Esophagus mucosa (tissue), 1 donor: ENCODE measurements around the gene ZFP91. TPM values are rescaled to one million over a fixed set of nuclear protein-coding genes. Genes with fewer than 3 reads are reported as not detected.

Source experiments
- ATAC-seq: fragments of 200-7000 bp; cut with Tn5 transposase; one replicate; pipeline ENCODE4 v1.9.1; 2020
- total RNA-seq: library from RNA; stranded (reverse); gene quantifications from one replicate; pipeline ENCODE4 v1.2.4, GENCODE V29; 2023
- donor health status: DM: yes; HTN: yes; CAD: no.

Gene ZFP91
- total RNA-seq, 1 donor from 2014 or later, result 33.8 TPM

GRCh38 chr11:58632510-58632909, 53.6 kb downstream of the ZFP91 start:
- no peak for ATAC-seq

GRCh38 chr11:58636587-58636986, 57.7 kb downstream of the ZFP91 start:
- no peak for ATAC-seq

GRCh38 chr11:58637371-58637770, 58.5 kb downstream of the ZFP91 start:
- peak; percentile 22 for ATAC-seq

- ATAC-seq, result no peak
Measured at GRCh38 chr11:58639103-58639502, 60.2 kb downstream of the ZFP91 start.

GRCh38 chr11:58639669-58640068, 60.8 kb downstream of the ZFP91 start:
- ATAC-seq, result no peak

GRCh38 chr11:58640386-58641023, 61.6 kb downstream of the ZFP91 start:
- ATAC-seq, result no peak

- no peak for ATAC-seq
Measured at GRCh38 chr11:58641341-58641740, 62.5 kb downstream of the ZFP91 start.

- ATAC-seq, result peak; percentile 17
Measured at GRCh38 chr11:58641803-58642581, 63.1 kb downstream of the ZFP91 start.

GRCh38 chr11:58645854-58646253, 67.0 kb downstream of the ZFP91 start:
- ATAC-seq, result no peak

GRCh38 chr11:58647141-58647699, 68.4 kb downstream of the ZFP91 start:
- ATAC-seq, result no peak

GRCh38 chr11:58647866-58648265, 69.0 kb downstream of the ZFP91 start:
- ATAC-seq, result no peak

- ATAC-seq, result no peak
Measured at GRCh38 chr11:58649623-58650022, 70.8 kb downstream of the ZFP91 start.

- ATAC-seq, result no peak
Measured at GRCh38 chr11:58650496-58650895, 71.6 kb downstream of the ZFP91 start.

GRCh38 chr11:58652726-58653280, 73.9 kb downstream of the ZFP91 start:
- ATAC-seq, result peak; percentile 60

- peak; percentile 88 for ATAC-seq
Measured at GRCh38 chr11:58654079-58654907, 75.4 kb downstream of the ZFP91 start.

GRCh38 chr11:58654908-58655296, 76.0 kb downstream of the ZFP91 start:
- ATAC-seq, result no peak

- no peak for ATAC-seq
Measured at GRCh38 chr11:58656348-58656747, 77.5 kb downstream of the ZFP91 start.

- peak; percentile 52 for ATAC-seq
Measured at GRCh38 chr11:58658623-58659022, 79.8 kb downstream of the ZFP91 start.

GRCh38 chr11:58659404-58659803, 80.5 kb downstream of the ZFP91 start:
- ATAC-seq, result peak; percentile 96

GRCh38 chr11:58659910-58660570, 81.2 kb downstream of the ZFP91 start:
- no peak for ATAC-seq
